ENCODE data around the gene GPBP1L1. TPM values are rescaled to one million over a fixed set of nuclear protein-coding genes. Genes with fewer than 3 reads are reported as not detected.

Gene GPBP1L1
- total RNA-seq, 1 experiment from 2014 or later: 124 TPM

GRCh38 chr1:45629035-45629434, 57.3 kb downstream of the GPBP1L1 start:
- POLR2A ChIA-PET (ENCODE audit: unreplicated experiment): interaction anchor here (0.7 kb wide), 1 partner anchor 43 kb away, joined by 6 read pairs; no protein-coding TSS in a partner anchor
- no TSS peak for BruUV-seq (replicated peaks)

GRCh38 chr1:45623972-45624371, 62.4 kb downstream of the GPBP1L1 start, which contains the start of gene CCDC17:
CCDC17 (minus strand) TSS chr1:45624054; CDS start chr1:45623909, 145 bp downstream.
- H3K27me3 ChIP-seq (ENCODE audit: insufficient read depth, low read depth): no peaks in the 10 kb centered on the region
- no peak within 1 kb of the TSS for H3K4me3 ChIP-seq
- DNase-seq: no peak
- H3K79me2 ChIP-seq (ENCODE audit: low read depth): no peaks in the 10 kb centered on the region
- 0 out of 2 replicates have a peak, but pooled peaks cover 11% of the 10 kb centered on the region for H3K36me3 ChIP-seq (ENCODE audit: low read depth)
- intact Hi-C loops (cut with micrococcal nuclease; ENCODE audit: unreplicated experiment): no loop called here
- H3K27ac ChIP-seq: no peak within 1 kb of the TSS
- no peak for TF ChIP-seq CTCF (conservative IDR thresholded peaks at IDR 0.05)
- TF ChIP-seq EZH2 (IDR thresholded peaks at IDR 0.05; ENCODE audit: low read depth): no peak
- ChIA-PET POLR2A (ENCODE audit: unreplicated experiment) (interaction anchor here (0.6 kb wide), 1 partner anchor 80 kb away, joined by 3 read pairs; no protein-coding TSS in a partner anchor), CTCF (no interaction called here)
- no TSS peak for BruUV-seq (replicated peaks)
- no peak within 1 kb of the TSS for H2AFZ ChIP-seq
- no peaks in the 10 kb centered on the region for H3K4me1 ChIP-seq (replicated peaks; ENCODE audit: insufficient read depth)
- H3F3A ChIP-seq (ENCODE audit: insufficient read depth, low read depth): peaks cover 39% of the 10 kb centered on the region; the same call in 1 of the 2 replicates
- H3K9me2 ChIP-seq (ENCODE audit: insufficient read depth): no peaks in the 10 kb centered on the region
- H3K9me3 ChIP-seq (ENCODE audit: insufficient read depth, low read depth): no peaks in the 10 kb centered on the region
- no peak within 1 kb of the TSS for H3K4me2 ChIP-seq
- H4K20me1 ChIP-seq (ENCODE audit: insufficient read depth): no peaks in the 10 kb centered on the region; the same call in 1 of the 2 replicates

More at GRCh38 chr1:45629035-45629434, 57.3 kb downstream of the GPBP1L1 start:
- no peaks in the 10 kb centered on the region for H3K9me2 ChIP-seq (ENCODE audit: insufficient read depth)
- intact Hi-C loops (cut with micrococcal nuclease; ENCODE audit: unreplicated experiment): no loop called here
- CTCF ChIA-PET: no interaction called here
- no peak overlapping the region for H2AFZ ChIP-seq
- TF ChIP-seq CTCF (conservative IDR thresholded peaks at IDR 0.05): no peak
- TF ChIP-seq EZH2 (IDR thresholded peaks at IDR 0.05; ENCODE audit: low read depth): no peak
- H3K4me2 ChIP-seq: no peak overlapping the region
- H3K27me3 ChIP-seq (ENCODE audit: insufficient read depth, low read depth): no peaks in the 10 kb centered on the region
- peaks cover 4% of the 10 kb centered on the region for H4K20me1 ChIP-seq (ENCODE audit: insufficient read depth)
- H3K9me3 ChIP-seq (ENCODE audit: insufficient read depth, low read depth): no peaks in the 10 kb centered on the region
- no peak for DNase-seq
- H3K36me3 ChIP-seq (ENCODE audit: low read depth): peaks cover 43% of the 10 kb centered on the region
- H3K4me1 ChIP-seq (replicated peaks; ENCODE audit: insufficient read depth): no peaks in the 10 kb centered on the region
- no peak overlapping the region for H3K4me3 ChIP-seq
- peaks cover 28% of the 10 kb centered on the region; the same call in 1 of the 2 replicates for H3F3A ChIP-seq (ENCODE audit: insufficient read depth, low read depth)
- no peaks in the 10 kb centered on the region for H3K79me2 ChIP-seq (ENCODE audit: low read depth)
- H3K27ac ChIP-seq: no peak overlapping the region

GRCh38 chr1:45622524-45623394, 63.6 kb downstream of the GPBP1L1 start:
- no peaks in the 10 kb centered on the region for H3K9me3 ChIP-seq (ENCODE audit: insufficient read depth, low read depth)
- H4K20me1 ChIP-seq (ENCODE audit: insufficient read depth): no peaks in the 10 kb centered on the region
- no peak overlapping the region for H3K4me3 ChIP-seq
- ChIA-PET CTCF (interaction anchor here (0.6 kb wide), 1 partner anchor 573 kb away, joined by 14 read pairs; no protein-coding TSS in a partner anchor), POLR2A (ENCODE audit: unreplicated experiment) (no interaction called here)
- no peak overlapping the region for H2AFZ ChIP-seq
- no peak for TF ChIP-seq CTCF (conservative IDR thresholded peaks at IDR 0.05)
- no peak for TF ChIP-seq EZH2 (IDR thresholded peaks at IDR 0.05; ENCODE audit: low read depth)
- no peaks in the 10 kb centered on the region for H3K27me3 ChIP-seq (ENCODE audit: insufficient read depth, low read depth)
- H3K4me1 ChIP-seq (replicated peaks; ENCODE audit: insufficient read depth): no peaks in the 10 kb centered on the region
- no peak overlapping the region for H3K27ac ChIP-seq
- 0 out of 2 replicates have a peak, but pooled peaks cover 5% of the 10 kb centered on the region for H3K36me3 ChIP-seq (ENCODE audit: low read depth)
- H3K79me2 ChIP-seq (ENCODE audit: low read depth): no peaks in the 10 kb centered on the region
- no peak overlapping the region for H3K4me2 ChIP-seq
- intact Hi-C loops (cut with micrococcal nuclease; ENCODE audit: unreplicated experiment): no loop called here
- peaks cover 48% of the 10 kb centered on the region; the same call in 1 of the 2 replicates for H3F3A ChIP-seq (ENCODE audit: insufficient read depth, low read depth)
- no peaks in the 10 kb centered on the region for H3K9me2 ChIP-seq (ENCODE audit: insufficient read depth)
- BruUV-seq (replicated peaks): no TSS peak
- no peak for DNase-seq
